PFSK-1 (cell line): Measurements from ENCODE around the gene FOXJ3.

Experiments used
- FOXP2 ChIP-seq: optimal IDR thresholded peaks from 2 replicates; pipeline ENCODE3; 2011; ENCODE audit warnings: borderline replicate concordance, control low read depth, inconsistent platforms; ENCODE audit not compliant: insufficient read depth; ENCODE audit errors: extremely low read length, extremely low read depth
- POLR2AphosphoS5 ChIP-seq: IDR thresholded peaks from 2 replicates; pipeline ENCODE4 v1.6.1; 2012; ENCODE audit warnings: low read depth, mild to moderate bottlenecking, control low read depth, low read length, moderate library complexity
- REST ChIP-seq, 2 experiments: IDR thresholded peaks; 2 replicates each; pipeline versions ENCODE4 v1.6.1 to v1.8.0; 2011 to 2012; ENCODE audit warnings: low read depth in 2 of 2, low read length in 2 of 2, control low read depth in 1 of 2, inconsistent platforms in 1 of 2, mild to moderate bottlenecking in 1 of 2, moderate library complexity in 1 of 2; ENCODE audit not compliant: insufficient read depth in 1 of 2
- SIN3A ChIP-seq: IDR thresholded peaks from 2 replicates; pipeline ENCODE4 v1.6.1; 2012; ENCODE audit warnings: mild to moderate bottlenecking, low read length, moderate library complexity, borderline replicate concordance; ENCODE audit not compliant: insufficient read depth
- TAF1 ChIP-seq: IDR thresholded peaks from 2 replicates; pipeline ENCODE4 v1.6.1; 2012; ENCODE audit warnings: low read length, control low read depth, borderline replicate concordance; ENCODE audit not compliant: insufficient read depth

FOXJ3 gene

GRCh38 chr1:42264511-42265190, 70.4 kb downstream of the FOXJ3 start:
- no peak for TF ChIP-seq REST (IDR thresholded peaks at IDR 0.05; ENCODE audit: insufficient read depth in 1 of 2, low read depth in 2 of 2, low read length in 2 of 2)
- TF ChIP-seq FOXP2, result no peak
- TF ChIP-seq SIN3A, result no peak
- no peak for TF ChIP-seq POLR2AphosphoS5
- TF ChIP-seq TAF1, result no peak

GRCh38 chr1:42263019-42263418, 72.0 kb downstream of the FOXJ3 start:
- no peak for TF ChIP-seq REST (IDR thresholded peaks at IDR 0.05; ENCODE audit: insufficient read depth in 1 of 2, low read depth in 2 of 2, low read length in 2 of 2)
- no peak for TF ChIP-seq POLR2AphosphoS5
- TF ChIP-seq SIN3A, result no peak
- TF ChIP-seq TAF1, result no peak
- TF ChIP-seq FOXP2, result no peak

GRCh38 chr1:42260376-42261070, 74.5 kb downstream of the FOXJ3 start:
- TF ChIP-seq POLR2AphosphoS5 (no peak), FOXP2 (no peak), SIN3A (no peak), REST (IDR thresholded peaks at IDR 0.05; ENCODE audit: insufficient read depth in 1 of 2, low read depth in 2 of 2, low read length in 2 of 2) (no peak), TAF1 (no peak)

GRCh38 chr1:42259739-42260064, 75.3 kb downstream of the FOXJ3 start:
- TF ChIP-seq TAF1 (no peak), REST (IDR thresholded peaks at IDR 0.05; ENCODE audit: insufficient read depth in 1 of 2, low read depth in 2 of 2, low read length in 2 of 2) (no peak), SIN3A (no peak), FOXP2 (no peak), POLR2AphosphoS5 (no peak)
